GM12891 (cell line): ENCODE measurements around the gene PIM2.
A peak's percentile ranks its signal among the peaks of the same experiment; 100 is the strongest.

Experiments used
- POU2F2 ChIP-seq: IDR thresholded peaks from 2 replicates; pipeline ENCODE4 v1.6.1; 2011; ENCODE audit warnings: low read depth, mild to moderate bottlenecking, control low read depth, low read length, moderate library complexity
- TAF1 ChIP-seq: IDR thresholded peaks from 2 replicates; pipeline ENCODE4 v1.6.1; 2011; ENCODE audit warnings: low read depth, low read length, control low read depth

- TF ChIP-seq TAF1 (peak; percentile 53; the same call in 1 of the 2 replicates), POU2F2 (peak; percentile 65; the same call in 1 of the 2 replicates)
These were observed 7.2 kb downstream of the PIM2 start, which contains the start of gene SLC35A2 for GRCh38 chrX:48911412-48912182.
